Thoracic aorta (tissue), 2 donors: ENCODE data around the gene HINT2. TPM values are rescaled to one million over a fixed set of nuclear protein-coding genes. Genes with fewer than 3 reads are reported as not detected.

Source experiments
- ATAC-seq: fragments of 150-250 bp; one replicate; pipeline ENCODE4 v1.8.0; 2017; ENCODE audit warnings: low read depth; ENCODE audit not compliant: insufficient number of reproducible peaks, low FRiP score
- DNase-seq: peaks from one replicate; pipeline ENCODE4 v3.0.0-alpha.2; 2020; ENCODE audit warnings: low spot score
- H3K27ac ChIP-seq, 2 donors: fragments of 200-600 bp; sonication (generic); 1 replicate in 1 of 2; 2 replicates in 1 of 2; pipeline ENCODE4 v1.5.1; 2016; ENCODE audit warnings: mild to moderate bottlenecking in 2 of 2, moderate library complexity in 2 of 2
- H3K27me3 ChIP-seq: fragments of 200-600 bp; sonication (generic); replicated peaks from 2 replicates; pipeline ENCODE4 v1.6.0; 2016; ENCODE audit warnings: mild to moderate bottlenecking; ENCODE audit not compliant: insufficient read depth
- H3K36me3 ChIP-seq: fragments of 200-600 bp; sonication (generic); one replicate; pipeline ENCODE4 v1.5.1; 2016
- H3K4me1 ChIP-seq, 2 donors: fragments of 200-600 bp; sonication (generic); 1 replicate in 1 of 2; 2 replicates in 1 of 2; pipeline versions ENCODE4 v1.5.1 to v1.6.0; 2016; ENCODE audit warnings: low read depth in 2 of 2, mild to moderate bottlenecking in 1 of 2; ENCODE audit not compliant: control insufficient read depth in 1 of 2
- H3K4me3 ChIP-seq: fragments of 200-600 bp; sonication (generic); 2 replicates; pipeline ENCODE4 v1.5.1; 2016; ENCODE audit warnings: mild to moderate bottlenecking
- H3K9me3 ChIP-seq: fragments of 200-600 bp; sonication (generic); 2 replicates; pipeline ENCODE4 v1.5.1; 2016
- CTCF ChIP-seq: fragments of 200-600 bp; sonication (generic); IDR thresholded peaks from one replicate; pipeline ENCODE4 v1.5.1; 2019; ENCODE audit warnings: antibody characterized with exemption
- total RNA-seq, 2 donors: library from RNA; depleted of rRNA; stranded (reverse); fragments of >200 nt; gene quantifications; one replicate each; pipeline versions ENCODE4 v1.1.0 to v1.2.3, GENCODE V29; 2016

HINT2 gene
- 10 to 100 TPM; 18.4 to 45.4 TPM for total RNA-seq

- H3K27ac ChIP-seq = peak within 1 kb of the TSS; percentile 88 to 91
- no peaks in the 10 kb centered on the region for H3K36me3 ChIP-seq
- TF ChIP-seq CTCF = no peak
- no peaks in the 10 kb centered on the region for H3K27me3 ChIP-seq
- DNase-seq (peak; percentile 94), ATAC-seq (peak; percentile 94)
- peak within 1 kb of the TSS; percentile 85 for H3K4me3 ChIP-seq
- no peaks in the 10 kb centered on the region for H3K9me3 ChIP-seq
- peaks cover 16 to 39% of the 10 kb centered on the region in 2 donors for H3K4me1 ChIP-seq
Observed at GRCh38 chr9:35814841-35815543, at the start of gene HINT2. Gene HINT2, minus strand, starts transcription at chr9:35815042. Its CDS starts 63 bp downstream, at chr9:35814979.

GRCh38 chr9:35863583-35863982 lies 48.7 kb upstream of the HINT2 start:
- Histone ChIP-seq H3K27ac (no peak overlapping the region), H3K4me3 (no peak overlapping the region), H3K9me3 (no peaks in the 10 kb centered on the region), H3K36me3 (no peaks in the 10 kb centered on the region), H3K27me3 (peaks cover 4% of the 10 kb centered on the region), H3K4me1 (no peaks in the 10 kb centered on the region)
- ATAC-seq (no peak), DNase-seq (no peak)
- no peak for TF ChIP-seq CTCF

GRCh38 chr9:35862328-35862727 lies 47.5 kb upstream of the HINT2 start:
- ATAC-seq (no peak), DNase-seq (no peak)

GRCh38 chr9:35861161-35861897 lies 46.5 kb upstream of the HINT2 start:
- no peak overlapping the region for H3K27ac ChIP-seq
- no peak for TF ChIP-seq CTCF
- ATAC-seq (no peak), DNase-seq (no peak)
- H3K27me3 ChIP-seq = peaks cover 1% of the 10 kb centered on the region
- H3K4me1 ChIP-seq = no peaks in the 10 kb centered on the region
- no peak overlapping the region for H3K4me3 ChIP-seq
- no peaks in the 10 kb centered on the region for H3K36me3 ChIP-seq
- no peaks in the 10 kb centered on the region for H3K9me3 ChIP-seq

More at GRCh38 chr9:35862328-35862727, 47.5 kb upstream of the HINT2 start:
- no peak overlapping the region for H3K27ac ChIP-seq
- H3K27me3 ChIP-seq = peaks cover 4% of the 10 kb centered on the region
- no peaks in the 10 kb centered on the region for H3K36me3 ChIP-seq
- no peak overlapping the region for H3K4me3 ChIP-seq
- no peaks in the 10 kb centered on the region for H3K4me1 ChIP-seq
- H3K9me3 ChIP-seq = no peaks in the 10 kb centered on the region
- TF ChIP-seq CTCF = no peak

- H3K36me3 ChIP-seq = no peaks in the 10 kb centered on the region
- no peak for TF ChIP-seq CTCF
- H3K4me1 ChIP-seq = no peaks in the 10 kb centered on the region
- H3K27ac ChIP-seq = no peak overlapping the region
- no peak overlapping the region for H3K4me3 ChIP-seq
- ATAC-seq (no peak), DNase-seq (no peak)
- H3K27me3 ChIP-seq = no peaks in the 10 kb centered on the region
- H3K9me3 ChIP-seq = no peaks in the 10 kb centered on the region
Observed at GRCh38 chr9:35859990-35860339, 45.1 kb upstream of the HINT2 start.
